Measurements from ENCODE around the gene WAS.
"Not testable (repeated sequence)": the region's sequence is repeated elsewhere in the genome, so short reads cannot be mapped to it uniquely, and the experiment has no call there.

- not testable (repeated sequence) for TF ChIP-seq POLR2A, CTCF (IDR thresholded peaks at IDR 0.05)
Measured at GRCh38 chrX:48680925-48681324, 2.7 kb upstream of the WAS start.
